HUDEP-2 (cell line): ENCODE results near the gene ELP1.

Experiments
- DNase-seq, 76 experiments: peaks; one replicate each; lab custom pipeline; 2025; ENCODE audit not compliant: unreplicated experiment in 76 of 76; lab: John Stamatoyannopoulos, UW

The ELP1 gene

DNA sequence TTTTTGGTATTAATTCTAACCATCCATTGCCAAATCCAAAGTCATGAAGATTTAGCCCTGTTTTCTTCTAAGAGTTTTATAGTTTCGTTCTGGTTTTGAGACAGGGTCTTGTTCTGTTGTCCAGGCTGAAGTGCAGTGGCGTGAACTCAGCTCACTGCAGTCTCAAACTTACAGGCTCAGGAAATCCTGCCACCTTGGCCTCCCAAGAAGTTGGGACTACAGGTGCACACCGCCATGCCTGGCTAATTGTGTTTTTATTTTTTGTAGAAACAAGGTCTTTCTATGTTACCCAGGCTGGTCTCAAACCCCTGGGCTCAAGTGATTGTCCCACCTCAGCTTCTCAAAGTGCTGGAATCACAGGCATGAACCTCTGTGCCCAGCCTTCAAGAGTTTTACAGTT is 50.8 kb downstream of the ELP1 start:
- no peak for DNase-seq

DNA sequence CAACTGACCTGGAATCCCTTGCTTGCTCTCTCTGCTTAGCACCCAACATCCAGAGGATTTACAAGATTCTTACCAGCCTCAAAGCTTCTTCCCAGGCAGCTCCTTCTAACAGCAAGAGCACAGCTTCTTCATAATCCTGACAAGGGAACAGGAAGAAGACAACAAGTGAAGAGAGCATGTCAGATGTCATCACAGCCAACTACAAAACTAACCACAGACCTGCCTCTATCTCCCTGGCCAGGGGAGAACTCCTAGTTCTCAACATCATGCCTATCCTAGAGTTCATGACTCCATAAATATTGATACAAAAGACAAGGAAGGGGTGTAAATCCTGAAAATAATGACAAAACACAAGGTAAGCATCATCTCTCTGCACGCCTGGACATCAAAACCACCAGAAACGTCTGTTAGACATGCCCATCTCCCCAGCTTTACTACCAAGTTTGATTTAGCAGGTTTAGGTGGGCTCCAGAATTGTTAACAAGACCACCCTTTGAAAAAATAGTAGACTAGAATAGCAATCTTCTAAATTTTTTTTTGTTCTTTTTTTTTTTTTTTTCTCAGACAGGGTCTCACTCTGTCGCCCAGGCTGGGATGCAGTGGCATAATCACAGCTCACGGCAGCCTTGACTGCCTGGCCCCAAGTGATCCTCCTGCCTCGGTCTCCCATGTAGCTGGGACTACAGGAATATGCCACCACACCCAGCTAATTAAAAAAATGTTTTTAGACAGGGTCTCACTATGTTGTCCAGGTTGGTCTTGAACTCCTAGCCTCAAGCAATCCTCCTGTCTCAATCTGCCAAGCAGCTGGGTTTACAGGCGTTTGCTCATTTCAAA is 51.7 kb downstream of the ELP1 start:
- no peak for DNase-seq

DNA sequence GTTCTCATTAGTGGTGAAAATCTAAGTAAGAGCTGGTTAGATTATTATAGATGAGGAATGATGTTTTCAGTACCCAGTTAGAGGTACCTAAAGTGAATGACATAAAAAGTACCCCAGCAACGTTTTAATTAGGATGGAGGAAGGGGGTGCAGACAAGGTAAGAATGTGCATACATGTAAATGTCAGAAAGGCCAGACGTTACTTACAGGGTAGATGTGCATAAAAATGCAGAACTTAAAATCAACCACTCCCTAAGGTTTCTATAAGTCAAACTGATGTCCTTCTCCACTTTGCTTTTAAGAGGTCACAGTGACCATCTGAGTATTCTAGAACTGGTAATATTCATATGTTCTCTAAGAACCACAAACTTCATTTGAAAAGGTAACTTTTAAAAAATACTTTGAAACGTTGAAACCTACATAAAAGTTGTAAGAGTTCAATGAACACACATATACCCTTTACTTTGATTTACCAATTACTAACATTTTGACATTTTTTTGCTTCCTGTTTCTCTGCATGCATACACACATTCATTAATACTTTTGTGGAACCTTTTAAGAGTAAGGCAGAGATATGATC is 53.1 kb downstream of the ELP1 start:
- DNase-seq: no peak

DNA sequence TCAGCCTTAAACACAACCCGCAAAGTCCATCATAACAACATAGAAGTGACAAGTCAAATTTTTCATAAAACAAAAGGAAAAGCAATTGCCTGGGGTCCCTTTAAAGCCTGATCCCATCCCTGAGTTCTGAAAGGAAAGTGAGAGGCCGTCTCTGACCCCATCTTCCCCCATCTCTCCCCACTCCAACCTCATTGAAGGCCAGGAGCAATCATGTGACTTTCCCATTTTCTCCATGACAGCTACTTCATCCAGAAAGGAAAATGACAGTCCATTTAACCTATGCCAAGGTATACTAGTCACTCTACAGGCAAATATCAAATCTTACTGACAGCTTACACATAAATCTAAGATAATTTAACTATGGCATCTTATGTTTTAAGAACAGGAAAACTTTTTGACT is 56.4 kb downstream of the ELP1 start:
- DNase-seq: no peak

DNA sequence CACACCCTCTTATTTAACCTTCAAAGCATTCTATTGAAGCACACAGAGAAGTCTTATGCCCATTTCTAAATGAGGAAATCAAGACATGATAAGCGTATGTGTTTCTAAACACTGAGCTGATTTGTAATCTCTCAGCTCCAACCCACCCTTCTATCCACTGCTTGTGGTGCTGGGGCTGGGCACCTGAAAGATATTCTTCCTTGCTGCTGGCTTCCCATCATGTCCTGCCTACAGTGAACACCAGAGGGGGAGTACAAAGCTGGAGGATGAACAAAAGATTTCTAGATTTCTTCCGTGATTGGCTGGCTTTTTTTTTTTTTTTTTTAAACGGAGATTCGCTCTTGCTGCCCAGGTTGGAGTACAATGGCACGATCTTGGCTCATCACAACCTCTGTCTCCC is 57.5 kb downstream of the ELP1 start:
- no peak for DNase-seq

DNA sequence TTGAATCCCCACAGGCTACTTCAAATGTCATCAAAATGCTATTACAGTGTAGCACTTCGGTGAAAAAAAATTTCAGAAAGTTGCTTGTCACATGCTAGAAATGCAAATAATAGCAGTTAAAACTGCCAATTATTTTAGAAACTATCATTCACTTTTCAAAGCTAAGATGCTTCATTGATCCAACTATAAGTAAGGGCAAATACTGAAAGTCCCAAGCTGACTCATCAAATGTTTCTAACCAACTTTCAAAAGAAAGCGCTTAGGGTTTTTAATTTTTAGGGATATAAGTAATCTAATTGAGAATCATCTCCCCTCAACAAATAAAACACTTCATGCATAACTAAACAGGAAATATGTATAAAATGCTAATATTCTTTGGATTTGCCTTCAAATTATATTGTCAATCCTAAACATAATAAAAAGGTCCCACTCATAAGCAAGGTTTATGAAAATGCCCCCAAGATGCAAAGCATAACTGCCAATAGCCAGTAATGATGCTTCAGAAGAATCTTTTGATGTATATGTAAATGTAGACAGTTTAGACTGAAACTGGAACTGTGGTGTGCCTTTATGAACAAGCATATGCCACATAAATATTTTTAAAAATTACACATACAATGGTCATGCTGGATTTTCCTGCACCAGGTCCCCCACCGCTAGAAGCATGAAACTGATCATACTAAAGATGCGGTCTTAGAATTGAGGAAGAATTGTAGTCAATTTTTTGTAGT is 59.7 kb downstream of the ELP1 start:
- no peak for DNase-seq

DNA sequence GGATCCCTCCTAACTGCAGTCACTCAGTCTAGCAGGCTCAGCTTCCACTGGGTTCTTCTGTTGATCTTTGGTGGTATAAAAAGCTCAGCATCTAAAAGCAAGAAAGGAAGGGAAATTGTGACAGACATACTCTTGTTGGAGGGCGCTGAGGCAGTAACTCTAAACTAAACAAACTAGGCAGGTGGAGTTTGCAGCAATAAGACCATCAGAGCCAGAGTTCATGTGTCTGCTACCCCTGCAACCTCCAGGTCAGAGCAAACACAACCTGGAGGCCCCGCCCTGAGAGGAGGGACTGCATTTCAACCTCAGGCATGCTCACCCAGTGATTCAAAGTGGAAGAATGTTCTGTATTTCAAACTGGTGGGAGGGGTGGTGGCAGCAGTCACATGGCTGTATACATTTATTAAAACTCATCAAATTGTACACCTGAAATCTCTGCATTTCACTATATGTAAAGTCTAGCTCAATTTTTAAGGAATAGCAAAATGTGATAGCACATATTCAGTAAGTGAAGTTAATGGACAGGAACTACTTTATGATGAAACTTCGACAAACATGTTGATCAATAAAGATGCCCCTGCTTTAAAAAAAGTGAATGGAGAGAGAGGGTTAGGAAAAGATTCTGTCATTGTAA is 64.7 kb downstream of the ELP1 start:
- DNase-seq: no peak

DNA sequence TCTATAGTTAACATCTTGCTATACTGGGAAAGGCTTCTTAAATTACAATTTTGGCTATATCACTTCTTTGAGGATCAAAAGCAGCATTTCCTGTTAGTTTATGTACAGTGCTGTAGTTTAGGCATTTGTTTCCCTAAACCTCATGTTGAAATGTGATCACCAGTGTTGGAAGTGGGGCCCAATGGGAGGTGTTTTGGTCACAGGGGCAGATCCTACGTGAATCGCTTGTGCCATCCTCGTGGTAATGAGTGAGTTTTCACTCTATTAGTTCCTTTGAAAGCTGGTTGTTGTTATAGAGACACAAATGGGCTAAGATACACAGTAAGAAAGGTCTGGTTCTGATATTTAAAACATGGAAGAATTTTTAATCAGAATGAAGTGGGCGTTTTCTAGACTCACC is 66.1 kb downstream of the ELP1 start:
- DNase-seq: no peak

DNA sequence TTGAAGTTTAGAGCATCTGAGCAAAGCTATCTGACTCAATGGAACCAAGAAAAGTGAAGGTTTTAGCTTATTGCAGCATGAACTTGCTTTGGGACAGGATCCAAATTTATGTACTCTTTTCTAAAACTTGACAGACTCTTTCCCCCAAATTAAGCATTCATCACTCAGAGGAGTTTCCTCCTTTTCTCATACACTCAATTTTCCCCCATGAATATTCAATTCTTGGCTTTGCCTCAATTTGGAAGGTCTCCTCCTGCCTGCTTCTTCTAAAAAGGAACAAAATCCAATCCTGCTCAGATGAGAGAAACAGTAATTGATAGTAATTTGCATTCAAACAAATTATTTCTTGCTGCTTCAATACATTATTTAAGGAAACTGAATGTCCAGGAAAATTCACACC is 66.8 kb downstream of the ELP1 start:
- no peak for DNase-seq

DNA sequence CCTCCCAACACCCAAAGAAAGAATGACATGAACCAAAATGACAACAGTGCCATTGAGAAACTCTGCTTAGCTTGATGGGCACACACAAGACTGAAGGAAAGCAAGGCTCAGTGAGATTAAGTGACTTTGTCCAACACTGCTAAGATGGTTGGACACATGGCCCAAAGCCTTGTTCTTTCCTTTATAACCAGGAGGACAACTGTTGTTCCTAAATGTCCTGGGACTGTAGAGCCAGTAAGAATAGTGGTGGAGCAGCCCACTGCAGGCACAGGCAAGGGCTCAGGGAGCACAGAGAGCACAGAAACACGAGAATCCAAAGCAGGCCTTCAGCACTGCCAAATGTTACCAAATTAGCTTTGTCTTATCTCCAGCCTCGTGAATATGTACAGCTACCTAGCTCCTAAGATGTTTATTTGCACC is 67.9 kb downstream of the ELP1 start:
- DNase-seq: no peak

DNA sequence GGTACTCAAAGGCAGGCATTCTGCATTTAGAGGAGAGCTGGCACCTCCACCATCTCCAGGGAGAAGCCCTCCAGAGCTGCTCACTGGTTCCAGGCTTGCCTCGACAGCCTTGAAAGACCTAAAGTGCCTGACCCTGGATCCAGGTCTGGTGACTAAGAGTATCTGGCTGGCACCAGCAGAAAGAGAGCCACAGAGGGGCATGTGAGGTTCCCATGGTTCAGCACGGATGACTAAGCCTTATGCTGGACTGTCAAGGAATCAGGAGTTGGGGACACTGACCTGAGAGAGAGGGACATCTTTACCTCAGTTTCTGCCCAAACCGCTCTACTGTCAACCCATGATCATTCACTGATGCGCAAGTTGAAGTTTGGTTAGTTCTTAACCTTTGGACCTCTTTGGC is 68.9 kb downstream of the ELP1 start:
- no peak for DNase-seq

DNA sequence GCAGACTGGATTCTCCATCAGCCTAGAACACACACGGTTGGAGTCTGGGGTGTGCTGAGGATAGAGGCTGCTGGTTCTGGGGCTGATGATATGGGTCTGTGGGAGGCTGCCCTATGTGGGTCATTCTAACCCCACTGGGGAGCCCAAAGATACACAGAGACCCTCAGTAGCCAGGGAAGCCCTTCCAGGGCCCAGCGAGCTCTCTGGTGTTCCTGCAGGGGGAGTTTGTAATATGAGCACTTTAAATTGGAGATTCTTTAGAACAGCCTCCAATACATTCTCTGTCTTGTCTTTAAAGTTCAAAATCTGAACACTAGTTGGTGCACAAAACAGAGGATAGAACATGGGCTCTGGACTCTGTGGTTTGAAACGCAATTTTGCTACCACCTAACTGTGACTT is 69.5 kb downstream of the ELP1 start:
- no peak for DNase-seq

DNA sequence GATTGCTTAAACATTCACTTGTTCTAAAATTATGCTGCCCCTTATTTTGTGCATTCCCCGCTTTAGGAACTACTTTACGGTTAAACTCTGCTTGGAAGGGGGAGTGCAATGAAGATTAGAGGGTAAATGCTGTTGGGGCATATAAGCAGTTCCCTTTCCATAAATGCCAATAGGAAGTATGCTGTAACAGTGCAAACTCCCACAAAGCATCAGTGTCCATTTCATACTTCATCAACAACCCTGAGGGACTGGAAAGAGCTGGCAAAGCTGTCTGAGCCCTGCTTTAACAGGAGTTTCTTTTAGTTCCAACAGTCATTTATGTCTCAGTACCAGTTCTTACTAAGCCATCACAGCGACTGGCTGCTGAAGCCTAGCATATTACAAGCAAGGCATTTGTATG is 70.0 kb downstream of the ELP1 start:
- DNase-seq: no peak

DNA sequence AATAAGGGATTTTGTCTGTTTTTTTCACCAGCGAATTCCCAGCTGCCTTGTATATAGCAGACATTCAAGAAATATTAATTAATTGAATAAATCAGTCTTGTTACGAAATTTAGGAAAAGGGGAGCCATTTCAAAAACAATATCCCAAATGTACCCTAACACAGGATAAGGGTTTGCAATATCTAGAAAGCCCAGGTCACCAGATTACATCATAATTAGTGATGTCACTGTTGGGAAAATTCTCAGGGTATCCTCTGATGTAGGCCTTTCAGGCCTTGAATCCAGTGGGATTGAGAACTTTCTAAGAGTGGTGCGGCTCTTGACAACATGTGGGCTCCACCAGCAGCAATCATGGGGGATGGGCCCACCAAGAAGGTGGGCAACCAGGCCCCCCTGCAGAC is 71.9 kb downstream of the ELP1 start, which contains the start of gene ACTL7A:
TSS of gene ACTL7A (plus strand) at position 270 of the 400 bp plus-strand sequence. CDS start at position 327, 57 bp downstream.
- DNase-seq: no peak

DNA sequence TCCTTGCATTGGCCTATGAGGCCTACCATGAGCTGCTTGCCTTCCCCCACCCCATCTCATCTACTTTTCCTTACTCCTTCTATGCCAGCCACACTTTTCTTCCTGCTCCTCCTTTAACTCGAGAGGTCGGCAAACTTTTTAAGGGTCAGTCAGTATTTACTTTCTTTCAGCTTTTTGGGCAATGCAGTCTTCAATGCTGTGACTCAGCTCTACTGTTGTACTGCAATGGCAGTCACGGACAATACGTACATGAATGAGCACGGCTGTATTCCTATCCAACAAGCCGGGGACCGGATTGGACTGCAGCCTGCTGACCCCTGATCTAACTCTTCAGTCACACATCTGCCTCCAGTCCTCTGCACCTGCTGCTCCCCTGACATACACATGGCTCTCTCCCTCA is 72.5 kb downstream of the ELP1 start:
- DNase-seq: no peak

DNA sequence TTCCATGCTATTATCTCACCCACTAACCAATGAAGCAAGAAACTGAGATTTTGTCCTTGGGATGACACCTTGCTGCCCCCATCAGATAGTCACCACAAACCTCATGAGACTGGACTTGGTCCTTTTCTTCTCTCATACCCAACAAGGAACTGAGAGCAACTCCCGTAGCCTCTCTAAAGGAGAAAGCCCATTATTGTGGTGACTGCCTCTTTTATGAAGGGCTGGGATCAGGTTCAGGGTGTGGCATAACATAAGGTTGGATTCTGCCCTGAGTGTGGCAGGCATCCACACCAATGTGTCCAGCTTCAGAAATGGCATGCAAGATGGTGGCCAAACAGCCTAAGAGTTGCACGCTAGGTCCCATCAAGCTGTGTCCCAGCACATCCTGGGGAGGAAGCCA is 73.2 kb downstream of the ELP1 start:
- no peak for DNase-seq

DNA sequence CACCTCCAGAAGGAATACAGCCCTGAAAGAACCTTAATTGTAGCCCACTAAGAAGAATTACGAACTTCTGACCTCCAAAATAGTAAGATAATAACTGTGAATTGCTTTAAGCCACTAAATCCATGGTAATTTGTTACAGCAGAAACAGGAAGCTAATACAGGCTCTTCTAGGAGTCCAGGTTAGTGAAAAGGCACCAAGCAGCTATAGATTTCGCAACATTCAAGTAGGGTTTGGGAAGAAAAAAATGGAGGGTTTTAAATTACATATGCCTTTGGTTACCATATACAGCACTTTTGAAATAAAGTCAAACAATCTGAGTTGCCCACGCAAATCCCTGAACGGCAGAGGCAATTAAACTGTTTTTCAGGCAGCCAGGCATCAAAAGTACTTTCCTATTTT is 73.6 kb downstream of the ELP1 start:
- no peak for DNase-seq

DNA sequence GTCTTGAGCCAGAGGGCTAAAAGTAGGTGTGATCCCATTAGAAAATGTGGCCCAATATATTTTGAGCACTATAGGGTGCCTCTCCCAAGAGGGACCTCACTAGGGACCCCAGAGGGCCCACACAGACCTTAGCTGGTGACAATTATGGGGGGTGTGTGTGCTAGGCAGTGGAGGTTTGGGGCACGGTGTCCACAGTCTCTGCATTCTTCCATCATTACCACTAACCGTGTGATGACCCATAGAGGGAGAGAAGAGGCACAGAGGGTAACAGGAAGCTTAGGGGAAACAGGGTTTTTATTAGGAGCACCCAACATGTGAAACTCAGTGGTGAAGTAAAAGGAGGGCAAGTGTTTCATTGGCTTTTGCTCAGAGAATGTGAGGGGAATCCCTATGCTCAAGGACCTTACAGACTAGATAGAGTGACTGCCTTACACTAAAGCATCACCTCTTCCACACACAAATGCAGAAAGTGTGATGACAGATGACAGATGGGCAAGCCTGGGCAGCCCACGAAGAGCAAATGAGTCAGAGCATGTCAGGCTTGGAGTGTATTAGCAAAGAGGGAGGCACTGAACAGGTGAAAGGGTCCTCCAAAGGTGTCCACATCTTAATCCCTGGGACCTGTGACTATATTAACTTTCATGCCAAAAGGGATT is 74.3 kb downstream of the ELP1 start:
- no peak for DNase-seq

DNA sequence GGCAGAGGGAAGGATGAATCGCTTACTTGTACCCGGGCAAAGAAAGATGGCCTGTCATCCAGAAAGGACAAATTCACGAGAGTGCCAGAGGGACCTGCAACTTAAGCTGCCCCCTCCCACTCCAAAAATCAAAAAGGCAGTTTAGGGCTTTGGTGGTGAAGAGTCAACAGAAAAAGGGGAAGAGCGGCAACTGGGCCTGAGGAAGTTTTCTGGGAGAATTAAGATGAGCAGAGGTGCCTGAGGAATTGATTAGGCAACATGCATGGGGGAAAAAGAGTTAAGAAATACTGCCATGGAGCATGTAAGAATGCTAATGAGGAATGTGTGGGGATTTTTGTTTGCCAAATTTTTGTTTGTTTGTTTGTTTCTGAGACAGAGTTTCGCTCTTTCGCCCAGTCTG is 76.4 kb downstream of the ELP1 start:
- no peak for DNase-seq

DNA sequence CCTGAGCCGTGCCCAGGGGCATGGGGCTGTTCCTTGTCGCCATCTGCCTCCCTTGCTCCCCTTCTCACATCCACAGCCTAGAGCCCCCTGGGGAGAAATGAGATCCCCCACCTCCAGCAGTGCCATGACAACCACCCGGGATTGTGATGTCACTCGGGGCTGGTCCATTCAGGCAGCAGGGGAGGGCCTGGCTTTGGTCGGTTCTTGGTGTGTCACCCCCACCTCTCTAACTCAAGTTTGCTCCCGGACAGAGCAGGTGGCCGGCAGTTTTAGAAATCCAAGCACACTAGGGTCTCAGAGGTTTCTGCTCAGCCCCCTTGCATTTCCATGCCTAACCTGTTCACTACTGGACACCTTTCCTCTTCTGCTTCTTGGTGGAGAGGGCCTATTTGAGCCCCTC is 78.0 kb downstream of the ELP1 start, which contains the start of gene ACTL7B:
TSS of gene ACTL7B (minus strand) at position 99 of the 400 bp plus-strand sequence. CDS start at position 43, 56 bp downstream.
- DNase-seq: no peak

DNA sequence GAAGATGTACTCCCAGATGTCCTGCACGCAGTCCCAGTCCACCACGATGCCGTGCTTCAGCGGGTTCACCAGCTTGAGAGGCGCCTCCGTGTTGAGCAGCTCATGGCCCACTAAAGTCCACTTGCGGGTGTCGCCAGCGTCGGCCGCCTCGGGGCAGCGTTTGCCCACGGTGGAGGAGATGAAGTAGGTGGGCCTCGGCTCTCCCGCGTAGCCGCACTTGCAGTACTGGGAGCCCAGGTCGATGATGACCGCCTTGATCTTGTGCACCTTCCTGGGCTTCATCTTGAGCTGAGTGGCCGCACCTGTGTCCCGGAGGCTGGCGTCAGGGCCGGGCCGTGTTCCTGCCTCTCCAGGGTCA is 78.4 kb downstream of the ELP1 start:
- no peak for DNase-seq
